Stimulated activated CD4-positive, alpha-beta T cell treated with anti-CD3 and anti-CD28 coated beads, Interleukin-4, amount 100 ng/mL, for 48 hours (primary cell): Measurements from ENCODE around the gene EEPD1.

Experiments
- DNase-seq, 2 donors: peaks; one replicate each; pipeline ENCODE4 v3.0.0-alpha.2; 2020; ENCODE audit warnings: low read depth in 2 of 2

The EEPD1 gene

DNA sequence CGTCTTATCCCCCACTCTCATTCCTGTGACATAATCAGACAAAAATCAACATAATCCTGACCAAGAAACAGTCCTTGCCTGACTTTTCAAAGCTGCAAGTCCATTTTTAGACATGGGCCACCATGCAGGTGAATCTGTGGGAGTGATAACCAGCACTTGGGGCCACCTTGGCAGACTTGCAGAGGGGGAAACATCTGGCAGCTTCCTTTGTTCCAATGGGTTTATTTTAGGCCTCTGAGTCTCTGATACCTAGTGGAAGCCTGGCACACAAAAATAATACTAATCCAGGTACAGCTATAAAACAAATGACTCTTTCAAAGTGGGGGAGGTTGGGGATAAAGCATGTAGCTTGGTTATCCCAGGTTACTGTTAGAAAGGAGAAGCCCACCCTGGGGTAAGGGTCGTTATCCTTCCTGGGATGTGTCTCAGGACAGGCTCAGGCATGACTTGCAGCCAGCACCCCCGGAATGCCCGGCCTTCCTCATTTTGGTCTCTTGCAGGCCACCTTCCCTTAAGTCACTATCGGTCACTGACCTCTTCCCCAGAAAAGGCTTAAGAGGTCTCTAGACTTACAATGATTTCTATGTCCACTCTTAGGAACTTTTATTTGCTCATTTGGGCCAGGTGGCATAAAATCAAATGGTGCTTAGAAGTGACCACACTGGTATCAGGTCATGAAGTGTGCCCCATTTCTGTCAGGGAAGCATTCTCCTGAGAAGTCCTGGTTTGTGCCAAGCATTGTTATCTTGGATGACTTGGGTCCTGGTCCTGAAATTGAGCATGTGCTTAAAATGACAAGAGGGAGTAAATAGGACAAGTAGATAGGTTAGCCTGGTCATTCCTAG lies 37.6 kb downstream of the EEPD1 start:
- no peak for DNase-seq

DNA sequence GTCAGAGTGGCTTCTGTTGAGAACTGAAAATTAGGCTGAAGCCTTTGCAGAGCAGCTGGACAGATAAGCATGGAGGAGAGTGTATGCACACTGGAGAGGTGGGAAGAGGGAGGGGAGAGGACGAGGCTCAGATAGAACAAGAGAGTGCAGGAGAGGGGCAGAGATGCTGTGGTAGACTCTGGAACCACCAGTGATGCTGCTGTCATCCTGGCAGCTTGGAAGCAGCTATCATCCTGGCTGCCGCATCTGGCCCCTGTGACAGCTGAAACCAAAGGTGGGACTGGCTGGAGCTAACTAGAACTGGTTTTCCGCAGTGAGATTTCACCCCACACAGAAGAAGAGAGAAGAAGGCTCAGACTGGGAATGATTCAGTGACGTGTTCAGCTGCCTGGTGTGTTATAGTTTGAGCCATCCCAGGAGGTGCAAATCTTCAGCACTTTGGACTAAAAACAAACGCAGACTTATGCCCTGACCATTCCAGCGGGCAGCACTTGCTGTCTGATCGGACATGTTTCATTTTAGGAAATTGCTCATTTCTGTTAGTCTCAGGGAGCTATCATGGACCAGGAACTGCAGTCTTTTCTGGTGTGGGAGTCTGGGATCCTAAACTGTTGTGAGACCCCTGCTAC lies 38.4 kb downstream of the EEPD1 start:
- DNase-seq = no peak

GRCh38 chr7:36192053-36192824 lies 39.2 kb downstream of the EEPD1 start:
- no peak for DNase-seq

- DNase-seq = no peak
These were observed 39.8 kb downstream of the EEPD1 start for GRCh38 chr7:36192877-36193276.

- DNase-seq = no peak
These were observed 45.8 kb downstream of the EEPD1 start for GRCh38 chr7:36198854-36199266.

GRCh38 chr7:36199329-36199728 lies 46.3 kb downstream of the EEPD1 start:
- DNase-seq = no peak

DNA sequence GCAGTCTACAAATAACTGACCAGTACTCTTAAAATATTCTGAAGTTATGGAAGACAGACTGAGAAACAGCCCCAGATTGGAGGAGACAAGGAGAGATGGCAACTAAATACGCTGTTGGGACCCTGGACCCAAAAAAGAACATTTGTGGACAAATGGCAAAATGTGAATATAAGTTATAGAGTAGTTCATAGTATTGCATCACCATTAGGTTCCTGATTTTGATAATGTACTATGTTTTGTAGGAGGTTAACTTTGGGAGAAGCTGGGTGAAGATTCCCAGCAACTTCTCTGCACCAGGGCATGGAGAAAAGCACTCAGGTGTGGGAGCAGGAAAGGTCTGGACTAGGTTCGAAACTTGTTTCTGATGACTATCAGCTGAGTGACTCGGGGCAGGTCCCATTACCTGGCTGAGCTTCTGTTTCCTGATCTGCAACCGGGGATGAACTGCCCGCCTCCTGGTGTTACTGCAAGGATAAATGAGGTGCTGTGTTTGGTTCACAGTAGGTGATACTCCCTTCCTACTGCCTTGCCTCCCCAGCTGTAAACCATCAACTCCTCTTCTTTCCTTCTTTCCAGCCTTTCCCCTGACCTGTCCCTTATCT lies 48.2 kb downstream of the EEPD1 start:
- DNase-seq = no peak

- no peak for DNase-seq
These were observed 49.3 kb downstream of the EEPD1 start for GRCh38 chr7:36202398-36202797.

GRCh38 chr7:36203071-36203790 lies 50.2 kb downstream of the EEPD1 start:
- DNase-seq = no peak

- DNase-seq = no peak
These were observed 51.1 kb downstream of the EEPD1 start for GRCh38 chr7:36204044-36204663.

- DNase-seq = no peak
These were observed 52.0 kb downstream of the EEPD1 start for GRCh38 chr7:36204929-36205635.

DNA sequence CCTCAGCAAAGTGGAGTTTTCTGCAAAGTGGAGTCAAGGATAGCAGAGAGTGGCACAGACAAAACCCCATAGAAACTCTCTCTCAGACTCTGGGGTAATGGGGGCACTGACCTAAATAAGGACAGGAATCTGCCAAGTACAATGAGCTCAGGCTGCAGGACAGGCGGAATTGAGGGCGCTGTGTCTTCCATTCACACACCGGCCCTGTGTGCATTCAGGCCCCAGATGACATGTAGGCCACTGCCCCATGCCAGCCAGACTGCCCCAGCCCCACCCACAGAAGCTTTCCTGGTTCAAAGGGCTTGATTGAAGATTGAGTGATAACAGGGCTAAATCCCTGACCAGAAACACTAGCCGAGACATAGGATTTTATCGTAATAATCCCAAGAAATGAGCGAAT lies 52.7 kb downstream of the EEPD1 start:
- DNase-seq = no peak

DNA sequence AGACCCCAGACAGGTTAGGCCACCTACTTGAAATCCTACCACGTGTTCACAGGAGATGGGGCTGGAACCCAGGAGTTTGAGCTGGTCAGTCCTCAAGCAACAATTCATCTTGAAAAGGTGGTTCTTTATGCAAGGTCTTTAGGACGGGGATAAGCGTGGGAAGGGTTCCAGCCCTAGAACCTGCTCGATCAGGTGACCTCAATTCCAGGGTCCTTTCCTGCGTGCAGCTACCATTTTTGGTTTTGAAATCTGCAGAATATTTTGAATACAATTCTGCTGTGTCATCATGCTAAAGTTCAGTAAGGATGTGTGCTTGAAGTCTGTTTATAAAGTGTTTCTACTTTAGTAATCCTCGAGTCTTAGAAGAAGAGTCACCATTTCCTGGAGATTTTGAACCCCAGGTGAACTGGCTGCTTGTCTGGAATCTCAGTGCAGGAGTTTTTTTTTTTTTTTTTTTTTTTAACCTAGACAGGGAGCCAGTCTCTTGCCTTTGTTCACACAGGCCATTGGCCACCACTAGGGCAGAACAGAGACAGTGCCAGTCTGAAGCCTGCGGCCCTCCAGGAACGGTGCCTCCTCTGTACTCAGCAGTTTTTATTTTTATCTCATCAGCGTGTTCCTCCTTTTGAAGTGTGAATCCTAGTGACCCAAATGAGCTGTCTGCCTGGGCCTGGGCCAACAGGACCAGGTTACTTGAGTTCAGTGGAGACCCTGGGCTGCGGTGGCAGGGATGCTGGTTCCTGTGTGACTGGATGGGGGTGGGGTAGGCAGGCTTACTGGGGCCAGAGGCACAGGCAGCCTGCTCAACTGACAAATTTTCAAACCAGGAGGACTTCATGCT lies 54.6 kb downstream of the EEPD1 start:
- no peak for DNase-seq

DNA sequence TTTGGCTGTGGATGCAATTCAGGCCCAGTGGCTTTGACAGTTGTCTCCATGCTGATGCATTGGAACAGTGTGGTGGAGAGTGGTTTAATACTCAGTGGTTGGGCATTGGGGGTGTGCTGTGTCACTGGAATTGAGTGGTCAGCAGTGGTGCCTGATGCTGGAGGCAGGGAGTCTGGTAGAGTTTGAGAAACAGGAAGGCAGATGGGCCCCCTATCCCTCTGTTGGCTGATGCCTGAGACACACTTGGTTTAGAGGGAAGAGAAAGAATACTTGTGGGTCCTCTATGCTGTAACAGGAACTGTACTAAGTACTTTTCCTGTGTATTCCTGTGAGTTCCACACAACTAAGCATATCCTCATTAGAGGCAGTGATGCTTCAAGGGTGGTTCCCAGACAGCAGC lies 55.4 kb downstream of the EEPD1 start:
- no peak for DNase-seq

DNA sequence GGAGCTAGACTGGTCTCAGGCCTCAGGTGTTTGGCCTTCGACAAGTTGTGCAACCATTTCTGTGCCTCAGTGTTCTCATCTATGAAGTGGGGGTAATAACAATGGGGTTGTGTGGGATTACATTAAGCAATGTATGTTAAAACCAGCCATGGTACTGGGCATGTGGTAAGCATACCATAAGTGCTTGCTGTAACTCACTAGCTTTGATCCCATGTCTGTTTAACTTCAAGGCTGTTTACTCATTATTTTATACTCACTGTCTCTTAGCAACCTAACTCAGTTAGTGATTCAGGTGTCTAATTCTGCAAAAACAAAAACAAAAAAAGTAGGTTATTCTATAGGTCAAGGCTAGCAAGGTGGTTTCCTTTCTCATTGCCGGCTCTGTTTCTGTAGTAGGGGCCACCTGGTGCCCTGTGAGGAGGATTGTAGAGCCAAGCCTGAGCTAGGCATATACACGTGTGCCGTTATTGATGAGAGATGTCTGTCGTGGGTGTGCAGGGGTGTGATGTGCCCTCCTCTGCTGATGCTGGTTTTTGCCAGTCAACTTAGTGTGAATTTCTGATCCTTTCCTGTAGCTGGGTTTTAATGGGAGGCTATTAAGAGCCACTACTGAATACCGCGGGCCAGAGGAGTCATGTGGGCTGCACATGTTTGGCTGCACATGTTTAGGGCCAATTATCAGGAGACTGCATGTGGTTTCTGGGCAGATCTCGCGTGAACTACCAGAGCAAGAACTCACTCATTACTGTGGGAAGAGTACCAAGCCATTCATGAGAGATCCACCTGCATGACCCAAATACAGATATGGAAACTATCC lies 56.2 kb downstream of the EEPD1 start:
- DNase-seq = no peak

DNA sequence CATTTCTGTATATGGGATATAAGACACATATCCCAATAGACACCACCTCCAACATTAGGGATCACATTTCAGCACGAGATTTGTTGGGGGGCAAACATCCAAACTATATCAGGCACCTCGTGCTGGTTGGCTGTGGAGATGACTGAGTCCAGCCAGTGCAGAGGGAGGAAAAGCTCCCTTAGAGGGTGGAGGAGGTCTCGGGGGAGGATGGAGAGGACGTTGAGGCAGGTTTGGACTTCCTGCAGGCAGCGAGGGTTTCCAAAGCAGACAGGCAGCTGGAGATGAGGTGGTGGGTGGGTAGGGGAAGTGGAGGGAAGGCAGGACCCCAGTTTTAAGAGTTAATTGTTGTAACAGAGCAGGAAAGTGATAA lies 56.7 kb downstream of the EEPD1 start:
- DNase-seq = no peak

- no peak for DNase-seq
These were observed 57.4 kb downstream of the EEPD1 start for GRCh38 chr7:36210291-36210922.
